Liver (tissue), 9 donors: ENCODE results near the gene COL9A3. TPM values are rescaled to one million over a fixed set of nuclear protein-coding genes. Genes with fewer than 3 reads are reported as not detected.
"Not testable (repeated sequence)": the region's sequence is repeated elsewhere in the genome, so short reads cannot be mapped to it uniquely, and the experiment has no call there.

ENCODE experiments used
- DNase-seq: peaks from one replicate; pipeline ENCODE4 v3.0.0-alpha.2; 2017; ENCODE audit warnings: low spot score
- H3K27ac ChIP-seq, 2 donors: one replicate each; pipeline ENCODE4 v1.7.0; 2013; ENCODE audit warnings: inconsistent platforms in 2 of 2, low read length in 2 of 2, control low read depth in 1 of 2, low read depth in 1 of 2, mild to moderate bottlenecking in 1 of 2
- H3K27me3 ChIP-seq, 4 donors: one replicate each; pipeline versions ENCODE4 v1.6.1 to v1.7.0; 2013; ENCODE audit warnings: low read length in 3 of 4, inconsistent platforms in 1 of 4, mild to moderate bottlenecking in 1 of 4, moderate library complexity in 1 of 4; ENCODE audit not compliant: control insufficient read depth in 4 of 4, insufficient read depth in 4 of 4
- H3K36me3 ChIP-seq, 4 donors: one replicate each; pipeline versions ENCODE4 v1.6.1 to v1.7.0; 2013; ENCODE audit warnings: low read length in 3 of 4, mild to moderate bottlenecking in 3 of 4, low read depth in 1 of 4, moderate library complexity in 1 of 4; ENCODE audit not compliant: control insufficient read depth in 4 of 4, insufficient read depth in 3 of 4
- H3K4me1 ChIP-seq, 4 donors: one replicate each; pipeline versions ENCODE4 v1.6.1 to v1.7.0; 2013; ENCODE audit warnings: low read length in 3 of 4, mild to moderate bottlenecking in 3 of 4, moderate library complexity in 1 of 4; ENCODE audit not compliant: control insufficient read depth in 4 of 4, insufficient read depth in 4 of 4
- H3K4me3 ChIP-seq, 3 donors: one replicate each; pipeline versions ENCODE4 v1.6.1 to v1.7.0; 2013; ENCODE audit warnings: low read length in 3 of 3, control low read depth in 1 of 3, low read depth in 1 of 3, mild to moderate bottlenecking in 1 of 3
- H3K9ac ChIP-seq, 2 donors: one replicate each; pipeline ENCODE4 v1.7.0; 2013; ENCODE audit warnings: low read length in 2 of 2, mild to moderate bottlenecking in 2 of 2, moderate library complexity in 2 of 2, control low read depth in 1 of 2, low read depth in 1 of 2
- H3K9me3 ChIP-seq, 4 donors: one replicate each; pipeline versions ENCODE4 v1.6.1 to v1.7.0; 2013; ENCODE audit warnings: low read length in 3 of 4; ENCODE audit not compliant: control insufficient read depth in 4 of 4
- ATF3 ChIP-seq: IDR thresholded peaks from 2 replicates; pipeline ENCODE4 v1.6.1; 2016; ENCODE audit warnings: antibody characterized with exemption
- CTCF ChIP-seq: fragments of 150-350 bp; IDR thresholded peaks from 2 replicates; pipeline ENCODE4 v1.5.1; 2017; ENCODE audit warnings: improper control_type of control experiment, low read depth, low read length; ENCODE audit not compliant: missing input control
- EGR1 ChIP-seq, 2 donors: IDR thresholded peaks; 2 replicates each; pipeline ENCODE4 v1.6.1; 2016 to 2018; ENCODE audit warnings: antibody characterized with exemption in 2 of 2, low read depth in 2 of 2
- FOXA1 ChIP-seq: IDR thresholded peaks from 2 replicates; pipeline ENCODE4 v1.6.1; 2016; ENCODE audit warnings: antibody characterized with exemption
- FOXA2 ChIP-seq: IDR thresholded peaks from 2 replicates; pipeline ENCODE4 v1.6.1; 2016; ENCODE audit warnings: antibody characterized with exemption
- GABPA ChIP-seq, 2 donors: IDR thresholded peaks in 1 of 2; conservative IDR thresholded peaks in 1 of 2; 2 replicates each; pipeline ENCODE4 v1.6.1; 2016; ENCODE audit warnings: antibody characterized with exemption in 2 of 2, mild to moderate bottlenecking in 1 of 2, moderate library complexity in 1 of 2
- JUND ChIP-seq, 2 donors: IDR thresholded peaks; 2 replicates each; pipeline ENCODE4 v1.6.1; 2016; ENCODE audit warnings: antibody characterized with exemption in 2 of 2
- MAX ChIP-seq: IDR thresholded peaks from 2 replicates; pipeline ENCODE4 v1.6.1; 2016; ENCODE audit warnings: antibody characterized with exemption
- NR2F2 ChIP-seq: IDR thresholded peaks from 2 replicates; pipeline ENCODE4 v1.6.1; 2016; ENCODE audit warnings: antibody characterized with exemption
- REST ChIP-seq: IDR thresholded peaks from 2 replicates; pipeline ENCODE4 v1.6.1; 2016; ENCODE audit warnings: antibody characterized with exemption, mild to moderate bottlenecking
- SP1 ChIP-seq: IDR thresholded peaks from 2 replicates; pipeline ENCODE4 v1.6.1; 2018; ENCODE audit warnings: antibody characterized with exemption, mild to moderate bottlenecking
- TAF1 ChIP-seq: conservative IDR thresholded peaks from 2 replicates; pipeline ENCODE4 v1.6.1; 2016; ENCODE audit warnings: antibody characterized with exemption, mild to moderate bottlenecking
- YY1 ChIP-seq: IDR thresholded peaks from 2 replicates; pipeline ENCODE4 v1.6.1; 2016; ENCODE audit warnings: antibody characterized with exemption, mild to moderate bottlenecking
- ZBTB33 ChIP-seq: IDR thresholded peaks from 2 replicates; pipeline ENCODE4 v1.6.1; 2016; ENCODE audit warnings: antibody characterized with exemption
- WGBS: extraction: QIAGEN DNeasy Blood & Tissue Kit; methylation state at CpG from one replicate; pipeline ENCODE4 v1.1.7; 2013; 5-methylcytosine and 5-hydroxymethylcytosine counted together
- polyA plus RNA-seq, 2 donors: library from polyadenylated mRNA; stranded (reverse) in 1 of 2; unstranded in 1 of 2; fragments of 200-250 nt in 1 of 2; fragments of >200 nt in 1 of 2; fragmentation: Nextera tagmentation in 1 of 2; extraction: Ambion mirVana in 1 of 2; gene quantifications; one replicate each; pipeline versions ENCODE4 v1.2.1 to v1.2.3, GENCODE V29; 2013 to 2015
- total RNA-seq, 2 donors: library from RNA; depleted of rRNA; stranded (reverse); fragments of >200 nt; gene quantifications; one replicate each; pipeline ENCODE4 v1.2.3, GENCODE V29; 2014
- donor health status: healthy.
- donor health status: healthy.
- donor health status: healthy.
- donor health status: healthy.
- donor health status: healthy.

Gene COL9A3
- total and polyA plus RNA-seq, 4 donors: 0.92 to 2.0 (median 1.1) TPM

GRCh38 chr20:62852841-62853240, 36.0 kb downstream of the COL9A3 start (continued):
- TF ChIP-seq MAX (no peak), TAF1 (no peak)

GRCh38 chr20:62853304-62853703, 36.5 kb downstream of the COL9A3 start:
- 91% methylated on average over 6 of the region's 6 CpGs for WGBS
- peaks cover 2 to 16% (median 5%) of the 10 kb centered on the region in 4 donors for H3K36me3 ChIP-seq
- not testable (repeated sequence) for H3K4me1 ChIP-seq, DNase-seq, H3K4me3 ChIP-seq, H3K9ac ChIP-seq, H3K27me3 ChIP-seq, H3K9me3 ChIP-seq, H3K27ac ChIP-seq

- H3K9ac ChIP-seq: no peak overlapping the region
- H3K4me3 ChIP-seq: no peak overlapping the region
- no peak for DNase-seq
- no peaks in the 10 kb centered on the region for H3K4me1 ChIP-seq
- no peaks in the 10 kb centered on the region for H3K9me3 ChIP-seq
- H3K27me3 ChIP-seq: no peaks in the 10 kb centered on the region
- H3K27ac ChIP-seq: no peak overlapping the region
- 96% methylated on average over 13 of the region's 13 CpGs for WGBS
- peaks cover 2 to 16% (median 5%) of the 10 kb centered on the region in 4 donors for H3K36me3 ChIP-seq
- TF ChIP-seq GABPA (IDR thresholded peaks at IDR 0.05 in 1 of 2, conservative IDR thresholded peaks at IDR 0.05 in 1 of 2) (no peak), NR2F2 (no peak), MAX (no peak), FOXA1 (no peak), JUND (IDR thresholded peaks at IDR 0.05) (no peak), CTCF (no peak), REST (no peak), ATF3 (no peak), YY1 (no peak), EGR1 (IDR thresholded peaks at IDR 0.05; ENCODE audit: low read depth in 2 of 2) (no peak), FOXA2 (no peak), ZBTB33 (no peak), SP1 (no peak)
Observed at GRCh38 chr20:62854121-62854520, 37.3 kb downstream of the COL9A3 start.
